Measurements from ENCODE around the gene OR8B3. TPM values are rescaled to one million over a fixed set of nuclear protein-coding genes. Genes with fewer than 3 reads are reported as not detected.
"Not testable (repeated sequence)": the region's sequence is repeated elsewhere in the genome, so short reads cannot be mapped to it uniquely, and the experiment has no call there.

OR8B3 gene
- not detected for total RNA-seq
- long read RNA-seq: 0 reads

DNA sequence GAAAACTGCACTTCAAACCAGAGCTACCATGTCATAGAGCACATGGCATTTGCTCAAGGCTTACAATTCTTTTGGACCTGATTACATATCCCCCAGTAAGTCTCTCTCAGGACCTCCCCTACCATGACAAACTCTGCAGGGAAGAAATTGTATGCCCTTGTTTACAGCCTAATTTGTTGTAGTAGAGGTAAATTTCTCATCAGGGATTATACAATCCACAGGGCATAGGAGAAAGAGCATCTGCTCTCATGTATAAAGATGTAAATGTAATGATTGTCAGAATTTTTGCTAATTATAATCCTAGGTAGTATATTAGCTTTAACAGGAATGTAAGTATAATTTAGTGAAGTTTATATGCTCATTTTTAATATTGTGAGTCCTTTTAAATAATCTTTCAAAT lies at the start of gene OR8B3:
OR8B3 (minus strand) TSS at position 101 of the 400 bp plus-strand sequence. CDS start 1,673 bp downstream, outside the sequence.
- no peak for DNase-seq
- no peak for ATAC-seq
- intact Hi-C loops (cut with micrococcal nuclease): no loop called here

DNA sequence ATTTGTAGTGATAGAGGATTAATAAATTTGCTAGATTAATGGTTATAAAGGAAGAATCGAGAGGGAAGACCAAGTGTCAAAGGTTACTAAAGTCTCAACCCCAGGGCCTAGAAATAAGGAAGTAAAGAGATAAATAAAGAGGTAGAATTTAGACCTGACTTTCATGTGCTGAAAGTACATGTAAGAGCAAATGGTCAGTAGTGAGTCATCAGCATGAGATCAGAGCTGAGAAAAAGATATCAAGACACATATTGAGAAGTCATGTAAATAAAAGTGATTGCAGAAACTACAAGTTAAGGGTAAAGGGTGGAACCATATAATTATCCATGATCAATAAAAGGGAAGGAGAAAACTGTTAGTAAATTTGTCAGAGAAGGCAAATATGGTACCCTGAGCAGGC lies 48.1 kb upstream of the OR8B3 start:
- DNase-seq (no peak), ATAC-seq (no peak)
- intact Hi-C loops (cut with micrococcal nuclease): no loop called here

DNA sequence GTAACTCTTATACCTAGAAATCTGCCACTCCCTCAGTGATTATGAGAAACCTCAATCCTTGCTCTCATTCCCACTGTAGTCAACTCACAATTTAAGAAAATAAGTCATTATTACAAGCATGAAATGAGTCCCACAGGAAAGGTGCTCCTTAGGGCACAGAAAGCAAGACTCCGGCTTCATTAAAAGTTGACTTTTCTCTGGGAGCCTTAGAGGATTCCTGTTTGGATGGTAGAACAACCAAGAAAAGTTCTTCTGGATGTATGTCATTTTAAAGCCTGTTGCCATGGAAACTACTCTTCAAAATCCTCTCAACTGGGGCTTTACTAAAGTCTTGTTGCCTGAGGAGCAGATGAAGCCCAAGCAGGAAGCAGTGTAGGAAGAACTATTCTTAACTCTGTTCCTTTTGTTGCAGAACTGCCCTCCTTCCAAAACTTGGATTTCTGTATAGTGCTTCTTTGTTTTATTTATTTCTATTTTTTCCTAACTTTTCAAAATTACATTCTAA lies 46.9 kb upstream of the OR8B3 start, which contains the start of gene OR8B8:
OR8B8 (minus strand) TSS at position 51 of the 505 bp plus-strand sequence. CDS start 4,611 bp downstream, outside the sequence.
- intact Hi-C loops (cut with micrococcal nuclease): no loop called here
- ATAC-seq: no peak
- no peak for DNase-seq

DNA sequence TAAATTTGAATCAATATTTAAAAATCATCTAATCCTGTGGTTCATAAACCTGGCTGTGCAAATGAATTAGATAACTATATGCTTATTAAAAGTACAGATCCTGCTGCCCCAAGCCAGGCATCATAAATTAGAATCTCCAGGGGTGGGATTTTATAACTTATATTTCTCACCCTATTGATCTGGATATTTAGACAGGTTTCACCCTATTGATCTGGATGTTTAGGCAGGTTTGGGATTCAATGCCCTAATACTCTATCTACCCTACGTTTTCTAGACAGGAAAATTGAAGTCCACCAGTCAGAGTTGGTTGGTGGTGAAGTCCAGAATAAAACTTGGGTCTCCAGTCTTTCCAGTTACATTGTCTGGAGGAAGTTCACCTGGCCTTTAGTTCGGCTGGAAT lies 44.0 kb upstream of the OR8B3 start:
- no peak for DNase-seq
- intact Hi-C loops (cut with micrococcal nuclease): no loop called here
- no peak for ATAC-seq

DNA sequence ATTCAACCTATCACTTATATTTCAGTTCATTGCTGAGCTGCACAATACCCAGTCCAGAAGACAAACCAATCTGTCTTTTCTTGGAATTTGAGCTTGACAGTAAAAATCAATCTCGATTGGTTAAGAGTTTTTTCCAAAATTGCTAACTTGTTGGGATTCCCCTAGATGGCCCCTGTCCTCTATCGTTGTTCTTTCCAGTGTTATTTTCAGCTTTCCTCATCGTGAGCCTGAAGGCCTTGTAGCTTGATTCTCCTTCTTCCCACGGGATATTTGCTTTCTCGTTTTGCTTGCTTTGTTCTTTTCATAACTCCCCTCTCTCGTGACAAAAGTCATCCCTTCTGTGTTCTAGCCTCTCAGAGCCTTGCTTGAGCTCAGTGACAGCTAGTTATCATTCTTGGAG lies 43.6 kb upstream of the OR8B3 start:
- DNase-seq (no peak), ATAC-seq (no peak)
- intact Hi-C loops (cut with micrococcal nuclease): no loop called here

GRCh38 chr11:124441519-124441918 lies 42.7 kb upstream of the OR8B3 start:
- intact Hi-C loops (cut with micrococcal nuclease): no loop called here
- DNase-seq (no peak), ATAC-seq (no peak)

GRCh38 chr11:124441081-124441480 lies 42.3 kb upstream of the OR8B3 start:
- intact Hi-C loops (cut with micrococcal nuclease): no loop called here
- DNase-seq: no peak
- ATAC-seq: no peak

GRCh38 chr11:124440608-124441007 lies 41.8 kb upstream of the OR8B3 start:
- DNase-seq (no peak), ATAC-seq (no peak)
- intact Hi-C loops (cut with micrococcal nuclease): no loop called here

- DNase-seq: no peak
- no peak for ATAC-seq
- intact Hi-C loops (cut with micrococcal nuclease): no loop called here
Observed at GRCh38 chr11:124434699-124435098, 35.9 kb upstream of the OR8B3 start.

DNA sequence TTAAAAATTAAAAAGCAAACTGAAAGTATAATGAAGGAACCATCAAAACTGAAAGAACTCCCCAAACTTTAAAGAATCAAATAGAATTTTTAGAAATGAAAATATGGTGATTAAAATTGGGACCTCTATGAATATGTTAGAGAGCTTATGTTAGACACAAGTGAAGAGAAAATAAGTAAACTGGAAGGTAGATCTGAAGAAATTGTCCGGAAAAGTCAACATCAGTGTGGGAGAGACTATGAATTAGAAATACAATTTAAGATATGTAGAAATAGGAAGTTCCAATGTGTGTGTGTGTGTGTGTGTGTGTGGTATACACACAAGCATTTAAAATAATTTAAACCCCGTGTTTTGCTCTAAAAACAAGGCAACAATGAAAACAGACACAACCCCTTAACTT lies 30.8 kb upstream of the OR8B3 start:
- intact Hi-C loops (cut with micrococcal nuclease): no loop called here
- DNase-seq: no peak
- no peak for ATAC-seq

GRCh38 chr11:124424384-124424921 lies 25.6 kb upstream of the OR8B3 start, which contains the start of gene OR8B4:
TSS of gene OR8B4 (minus strand) at chr11:124424871. CDS start at chr11:124424871, 0 bp downstream.
- DNase-seq: no peak
- ATAC-seq: no peak
- intact Hi-C loops (cut with micrococcal nuclease): no loop called here

DNA sequence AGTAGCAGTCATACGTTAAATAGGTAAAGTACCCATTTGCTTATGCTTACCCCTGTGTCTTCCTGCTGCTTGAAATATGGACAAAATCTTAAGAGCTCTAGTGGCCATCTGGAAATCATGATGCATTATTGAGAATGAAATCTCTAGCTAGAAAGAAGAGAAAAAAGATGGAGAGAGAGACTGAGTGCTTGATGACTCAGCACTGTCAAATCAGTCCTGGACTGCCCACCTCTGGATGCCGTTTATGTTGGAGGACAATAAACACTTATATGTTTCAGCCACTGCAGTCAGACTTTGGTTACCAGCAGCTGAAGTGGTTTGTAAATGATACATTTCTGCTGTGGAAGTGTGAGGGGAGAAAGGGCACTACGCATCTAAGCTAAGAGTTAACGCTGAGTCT lies 22.2 kb upstream of the OR8B3 start:
- intact Hi-C loops (cut with micrococcal nuclease): no loop called here
- no peak for DNase-seq
- no peak for ATAC-seq

DNA sequence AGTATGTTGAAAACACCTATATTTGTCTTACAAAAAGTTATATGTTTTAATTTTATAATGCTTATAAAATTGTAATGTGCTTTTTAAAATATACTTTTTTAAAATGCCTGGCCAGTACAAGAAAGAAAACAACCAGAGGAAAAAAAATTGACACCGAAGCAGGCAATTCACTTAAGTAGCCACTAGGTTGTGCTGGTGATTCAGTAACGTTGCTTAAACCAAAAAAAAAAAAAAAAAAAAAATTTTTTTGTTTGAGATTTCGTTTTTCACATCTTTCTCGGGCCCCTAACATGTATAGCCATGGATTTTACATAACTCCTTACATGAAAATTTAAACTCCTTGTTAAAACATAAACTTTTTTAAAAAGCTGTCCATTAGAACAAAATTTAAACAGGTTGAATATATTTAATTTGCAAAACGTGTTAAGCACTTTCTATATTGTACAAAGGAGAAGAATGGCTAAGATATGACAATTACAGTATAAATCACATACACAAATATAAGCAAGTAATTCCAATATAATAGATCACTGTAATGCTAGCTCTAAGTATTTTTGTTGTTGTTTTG lies 16.6 kb upstream of the OR8B3 start:
- intact Hi-C loops (cut with micrococcal nuclease): loop anchor here (2.0 kb wide), 1 partner anchor 167 kb away; no protein-coding TSS in a partner anchor
- no peak for ATAC-seq

GRCh38 chr11:124409906-124410305 lies 11.1 kb upstream of the OR8B3 start:
- intact Hi-C loops (cut with micrococcal nuclease): no loop called here
- no peak for ATAC-seq
- no peak for DNase-seq

More for the DNA sequence above, 16.6 kb upstream of the OR8B3 start:
- DNase-seq: no peak

DNA sequence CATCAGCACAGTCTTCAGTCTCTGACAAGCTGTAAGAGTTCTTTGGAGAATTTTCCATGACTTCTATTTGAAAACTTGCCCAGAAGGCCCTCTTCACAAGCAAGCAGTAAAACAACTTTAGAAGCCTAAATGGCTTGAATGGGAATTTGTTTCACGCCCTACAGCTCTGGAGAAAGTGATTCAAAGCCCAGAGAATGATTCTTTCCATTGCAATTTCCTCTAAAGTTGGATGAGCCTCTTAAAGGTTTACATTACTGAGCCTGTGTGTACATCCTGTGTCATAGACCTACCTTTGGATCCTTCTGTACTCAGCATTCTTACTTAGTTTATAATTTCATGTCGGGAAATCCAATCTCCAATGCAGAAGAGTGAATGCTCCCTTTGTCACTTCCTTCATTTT lies 6.8 kb upstream of the OR8B3 start:
- ATAC-seq (no peak), DNase-seq (no peak)
- intact Hi-C loops (cut with micrococcal nuclease): no loop called here

GRCh38 chr11:124403186-124403585 lies 4.4 kb upstream of the OR8B3 start:
- ATAC-seq; intact Hi-C loops (cut with micrococcal nuclease); DNase-seq: not testable (repeated sequence)

DNA sequence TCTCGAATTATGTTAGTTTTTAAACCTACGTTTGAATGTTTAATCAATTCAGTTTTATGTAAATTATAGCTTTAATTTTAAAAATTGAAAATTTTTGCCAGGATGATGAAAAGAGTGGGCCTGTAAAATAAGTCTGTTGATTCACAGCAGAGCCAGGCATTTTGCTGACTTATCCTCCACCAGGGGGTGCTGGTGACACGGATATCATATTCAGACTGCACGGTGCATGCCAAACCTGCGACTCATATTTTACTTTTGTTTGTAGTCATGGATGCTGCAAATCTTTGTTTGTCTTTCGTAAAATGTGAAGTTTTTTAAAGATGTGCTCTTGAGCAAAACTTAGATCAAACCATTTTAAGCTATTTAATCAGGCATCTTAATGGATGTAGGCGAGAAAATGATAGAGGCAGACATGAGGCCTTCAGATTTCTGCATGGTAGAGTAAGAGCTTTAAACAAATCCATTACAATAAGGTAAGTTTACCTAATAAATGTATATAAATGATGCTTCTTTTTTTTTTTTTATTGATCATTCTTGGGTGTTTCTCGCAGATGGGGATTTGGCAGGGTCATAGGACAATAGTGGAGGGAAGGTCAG lies 3.6 kb upstream of the OR8B3 start:
- no peak for ATAC-seq
- intact Hi-C loops (cut with micrococcal nuclease): no loop called here

DNA sequence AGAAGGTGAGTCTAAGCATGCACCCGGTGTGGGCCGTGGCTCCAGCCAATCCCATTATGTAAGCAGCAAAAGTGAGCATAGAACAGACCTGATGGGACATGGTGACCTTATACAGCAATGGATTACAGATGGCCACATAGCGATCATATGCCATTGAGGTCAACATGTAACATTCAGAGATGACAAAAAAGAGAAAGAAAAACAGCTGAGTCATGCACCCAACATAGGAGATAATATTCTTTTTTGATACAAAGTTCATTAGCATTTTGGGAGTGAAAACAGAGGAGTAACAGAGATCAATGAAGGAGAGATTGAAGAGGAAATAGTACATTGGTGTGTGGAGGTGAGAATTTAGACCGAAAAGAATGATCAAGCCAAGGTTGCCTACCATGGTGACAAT lies 2.0 kb downstream of the OR8B3 start:
- ATAC-seq; DNase-seq; intact Hi-C loops (cut with micrococcal nuclease): not testable (repeated sequence)

More for the DNA sequence above, 3.6 kb upstream of the OR8B3 start:
- peak; percentile 34 for DNase-seq

DNA sequence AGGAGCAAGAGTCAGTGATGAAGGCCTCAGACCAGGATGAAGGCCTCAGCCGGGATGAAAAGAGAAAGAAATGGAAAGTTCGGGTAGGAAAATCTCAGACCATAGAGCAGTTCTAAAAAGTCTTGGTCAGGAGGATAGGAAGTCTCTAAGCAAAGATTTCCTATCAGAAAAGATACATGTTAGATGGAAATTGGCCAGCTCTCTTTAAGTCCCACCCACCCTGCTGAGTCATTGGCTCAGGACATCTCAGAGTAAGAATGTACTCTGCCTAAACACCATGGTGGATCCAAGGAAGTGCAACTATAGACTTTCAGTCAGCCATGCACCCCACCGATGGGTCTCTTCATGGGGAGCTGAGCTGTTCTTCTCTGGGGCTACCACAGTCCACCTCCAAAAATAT lies 4.4 kb downstream of the OR8B3 start:
- intact Hi-C loops (cut with micrococcal nuclease): no loop called here
- DNase-seq (no peak), ATAC-seq (no peak)

- intact Hi-C loops (cut with micrococcal nuclease): no loop called here
- no peak for DNase-seq
- ATAC-seq: no peak
Observed at GRCh38 chr11:124384399-124384798, 14.4 kb downstream of the OR8B3 start, which contains the start of gene OR8B2. TSS of gene OR8B2 (minus strand) at chr11:124384499. CDS start at chr11:124383343, 1,156 bp downstream.

Measured in left ventricle myocardium superior (tissue), 1 donor.